Psoas muscle (tissue), 8 donors: ENCODE data around the gene ASH1L. TPM values are rescaled to one million over a fixed set of nuclear protein-coding genes. Genes with fewer than 3 reads are reported as not detected.

ENCODE experiments used
- ATAC-seq, 4 donors: fragments of 200-7000 bp; cut with Tn5 transposase; one replicate each; pipeline ENCODE4 v1.9.1; 2020; ENCODE audit warnings: moderate library complexity in 3 of 4, mild to moderate bottlenecking in 2 of 4
- DNase-seq, 2 donors: peaks; one replicate each; pipeline ENCODE4 v3.0.0-alpha.2; 2020
- H3K27ac ChIP-seq: fragments of 200-600 bp; one replicate; pipeline ENCODE4 v1.8.0; 2022
- H3K27me3 ChIP-seq, 3 donors: fragments of 200-600 bp in 1 of 3; one replicate each; pipeline versions ENCODE4 v1.6.1 to v1.8.0; 2013 to 2022; ENCODE audit warnings: low read length in 2 of 3, mild to moderate bottlenecking in 2 of 3, moderate library complexity in 1 of 3; ENCODE audit not compliant: insufficient read depth in 3 of 3
- H3K36me3 ChIP-seq, 2 donors: fragments of 200-600 bp in 1 of 2; one replicate each; pipeline versions ENCODE4 v1.6.1 to v1.8.0; 2013 to 2022; ENCODE audit warnings: low read depth in 1 of 2, mild to moderate bottlenecking in 1 of 2, moderate library complexity in 1 of 2; ENCODE audit not compliant: insufficient read depth in 1 of 2
- H3K4me1 ChIP-seq: fragments of 200-600 bp; one replicate; pipeline ENCODE4 v1.8.0; 2022
- H3K4me3 ChIP-seq: fragments of 200-600 bp; one replicate; pipeline ENCODE4 v1.8.0; 2022; ENCODE audit warnings: mild to moderate bottlenecking
- H3K9me3 ChIP-seq: fragments of 200-600 bp; one replicate; pipeline ENCODE4 v1.8.0; 2022
- CTCF ChIP-seq: fragments of 200-600 bp; IDR thresholded peaks from one replicate; pipeline ENCODE4 v1.8.0; 2022; ENCODE audit warnings: antibody characterized with exemption
- WGBS, 3 donors: extraction: QIAGEN DNeasy Blood & Tissue Kit; methylation state at CpG; one replicate each; pipeline versions ENCODE4 v1.1.6 to v1.1.7; 2013; 5-methylcytosine and 5-hydroxymethylcytosine counted together
- intact Hi-C, 2 donors: fragments of 100-400 bp; cut with DNase I; formaldehyde crosslinking; loops; one replicate each; pipeline versions ENCODE4 v1.11.0 to v1.14.2; 2022
- polyA plus RNA-seq, 3 donors: library from polyadenylated mRNA; stranded (reverse); fragments of 200-250 nt; gene quantifications; one replicate each; pipeline ENCODE4 v1.2.3, GENCODE V29; 2013
- total RNA-seq, 4 donors: library from RNA; stranded (reverse); fragmentation: NEBNext Ultra II Directional in 2 of 4; extraction: Animal tissue kit (Norgen Biotek cat#: 25700) in 2 of 4; gene quantifications; one replicate each; pipeline versions ENCODE4 v1.2.1 to v1.2.4, GENCODE V29; 2021 to 2023
- donor health status: healthy with polysubstance abuse.
- donor health status: DM: no; HTN: no; CAD: no; lungs with moderate emphysema.
- donor health status: Bipolar disorder and iron deficiency.
- donor health status: healthy.
- donor health status: DM: yes; HTN: yes; CAD: no.
- donor health status: DM: no; HTN: no; CAD: no.
- donor health status: DM: no; HTN: no; CAD: no.
- donor health status: DM: yes; HTN: yes; CAD: no.

Gene ASH1L
- total and polyA plus RNA-seq, 7 donors, result 6.5 to 52.0 (median 41.6) TPM

GRCh38 chr1:155319536-155319935 is 243.1 kb downstream of the ASH1L start:
- peaks cover 0 to 31% of the 10 kb centered on the region in 2 donors for H3K36me3 ChIP-seq
- H3K27ac ChIP-seq, result no peak overlapping the region
- H3K4me3 ChIP-seq, result no peak overlapping the region
- DNase-seq (no peak), ATAC-seq (no peak)
- peaks cover 20% of the 10 kb centered on the region for H3K4me1 ChIP-seq
- no peaks in the 10 kb centered on the region for H3K27me3 ChIP-seq
- no peaks in the 10 kb centered on the region for H3K9me3 ChIP-seq
- TF ChIP-seq CTCF, result no peak
- intact Hi-C loops, result no loop called here
- 69 to 73% (median 70%) methylated on average over 5 of the region's 5 CpGs for WGBS, 3 donors

GRCh38 chr1:155318082-155318481 is 244.5 kb downstream of the ASH1L start:
- ATAC-seq, result no peak
- H3K36me3 ChIP-seq, result peaks cover 3 to 44% of the 10 kb centered on the region in 2 donors
- intact Hi-C loops, result no loop called here
- DNase-seq, result no peak
- H3K4me1 ChIP-seq, result peaks cover 20% of the 10 kb centered on the region
- H3K4me3 ChIP-seq, result no peak overlapping the region
- no peaks in the 10 kb centered on the region for H3K9me3 ChIP-seq
- no peak overlapping the region for H3K27ac ChIP-seq
- TF ChIP-seq CTCF, result no peak
- 92 to 97% (median 92%) methylated on average over 9 of the region's 9 CpGs for WGBS, 3 donors
- no peaks in the 10 kb centered on the region for H3K27me3 ChIP-seq

- no peaks in the 10 kb centered on the region for H3K9me3 ChIP-seq
- H3K27ac ChIP-seq, result no peak overlapping the region
- H3K4me1 ChIP-seq, result peaks cover 10% of the 10 kb centered on the region
- 94 to 96% (median 94%) methylated on average over 3 of the region's 3 CpGs for WGBS, 3 donors
- H3K36me3 ChIP-seq, result peaks cover 3 to 56% of the 10 kb centered on the region in 2 donors
- H3K27me3 ChIP-seq, result no peaks in the 10 kb centered on the region
- no peak overlapping the region for H3K4me3 ChIP-seq
- intact Hi-C loops, result no loop called here
- ATAC-seq (no peak), DNase-seq (no peak)
- no peak for TF ChIP-seq CTCF
These were observed 245.7 kb downstream of the ASH1L start for GRCh38 chr1:155316922-155317321.

GRCh38 chr1:155313261-155313660 is 249.3 kb downstream of the ASH1L start:
- peaks cover 3 to 63% of the 10 kb centered on the region in 2 donors for H3K36me3 ChIP-seq

More at GRCh38 chr1:155313261-155313660, 249.3 kb downstream of the ASH1L start:
- 62 to 71% (median 66%) methylated on average over 8 of the region's 8 CpGs for WGBS, 3 donors
- DNase-seq, result no peak
- Histone ChIP-seq H3K4me1 (peaks cover 9% of the 10 kb centered on the region), H3K9me3 (no peaks in the 10 kb centered on the region), H3K27ac (no peak overlapping the region), H3K27me3 (no peaks in the 10 kb centered on the region), H3K4me3 (no peak overlapping the region)
- no peak for ATAC-seq
- intact Hi-C loops, result no loop called here
- TF ChIP-seq CTCF, result no peak
